OCI-LY1 (cell line): ENCODE measurements around the gene PRDX1.

Experiments used
- H2AFZ ChIP-seq: fragments of 200-600 bp; sonication (generic), shearing (Covaris generic); 2 replicates; pipeline ENCODE4 v1.6.0; 2014; ENCODE audit warnings: antibody characterized with exemption, mild to moderate bottlenecking, low read length
- H3F3A ChIP-seq: fragments of 200-600 bp; sonication (generic), shearing (Covaris generic); 2 replicates; pipeline ENCODE4 v1.6.0; 2014; ENCODE audit warnings: mild to moderate bottlenecking, antibody characterized with exemption, low read length, moderate library complexity; ENCODE audit not compliant: insufficient read depth
- H3K27ac ChIP-seq: fragments of 200-600 bp; sonication (generic); 2 replicates; pipeline ENCODE4 v1.5.1; 2014; ENCODE audit warnings: low read length, mixed run types, mild to moderate bottlenecking, low read depth; ENCODE audit not compliant: poor library complexity, severe bottlenecking
- H3K27me3 ChIP-seq: fragments of 200-600 bp; sonication (generic); 2 replicates; pipeline ENCODE4 v1.6.0; 2014; ENCODE audit warnings: antibody characterized with exemption, mild to moderate bottlenecking, low read length, moderate library complexity; ENCODE audit not compliant: insufficient read depth
- H3K36me3 ChIP-seq: fragments of 200-600 bp; sonication (generic); 2 replicates; pipeline ENCODE4 v1.6.1; 2014; ENCODE audit warnings: mild to moderate bottlenecking, antibody characterized with exemption, low read length, moderate library complexity, mixed read lengths; ENCODE audit not compliant: insufficient read depth
- H3K4me1 ChIP-seq: fragments of 200-600 bp; sonication (generic); 2 replicates; pipeline ENCODE4 v1.5.1; 2014; ENCODE audit warnings: mild to moderate bottlenecking, low read length, moderate library complexity; ENCODE audit not compliant: insufficient read depth, severe bottlenecking
- H3K4me2 ChIP-seq: fragments of 200-600 bp; sonication (generic), shearing (Covaris generic); 2 replicates; pipeline ENCODE4 v1.6.1; 2014; ENCODE audit warnings: low read length
- H3K4me3 ChIP-seq: fragments of 200-600 bp; sonication (generic); 2 replicates; pipeline ENCODE4 v1.5.1; 2014; ENCODE audit warnings: low read length, low read depth, mild to moderate bottlenecking, mixed read lengths; ENCODE audit not compliant: poor library complexity, severe bottlenecking
- H3K79me2 ChIP-seq: fragments of 200-600 bp; shearing (Covaris generic); 2 replicates; pipeline ENCODE4 v1.6.1; 2016; ENCODE audit warnings: mixed run types, low read length, mixed read lengths; ENCODE audit not compliant: insufficient read depth
- H3K9ac ChIP-seq: fragments of 200-600 bp; sonication (generic), shearing (Covaris generic); 2 replicates; pipeline ENCODE4 v1.6.1; 2014; ENCODE audit warnings: mild to moderate bottlenecking, low read length, mixed read lengths
- H3K9me2 ChIP-seq: fragments of 200-600 bp; sonication (generic), shearing (Covaris generic); 2 replicates; pipeline ENCODE4 v1.6.1; 2014; ENCODE audit warnings: low read depth, mild to moderate bottlenecking, low read length, mixed read lengths
- H3K9me3 ChIP-seq: fragments of 200-600 bp; shearing (Covaris generic); 2 replicates; pipeline ENCODE4 v1.6.1; 2014; ENCODE audit warnings: low read length, mixed read lengths
- H4K20me1 ChIP-seq: fragments of 200-600 bp; sonication (generic), shearing (Covaris generic); 2 replicates; pipeline ENCODE4 v1.6.0; 2016; ENCODE audit warnings: mild to moderate bottlenecking, low read length; ENCODE audit not compliant: insufficient read depth
- CTCF ChIP-seq: fragments of 200-600 bp; sonication (generic), shearing (Covaris generic); IDR thresholded peaks from 2 replicates; pipeline ENCODE4 v1.5.1; 2017; ENCODE audit warnings: mild to moderate bottlenecking, antibody characterized with exemption, low read length, moderate library complexity, mixed read lengths
- EZH2 ChIP-seq: fragments of 200-600 bp; sonication (generic), shearing (Covaris generic); IDR thresholded peaks from 2 replicates; pipeline ENCODE4 v1.8.0; 2017; ENCODE audit warnings: borderline replicate concordance, mixed run types, mild to moderate bottlenecking, antibody characterized with exemption, low read length, moderate library complexity, mixed read lengths

Gene PRDX1

GRCh38 chr1:45521413-45522323 lies at the start of gene PRDX1:
Gene PRDX1, minus strand, starts transcription at chr1:45521884. Its CDS starts 2,841 bp downstream, at chr1:45519043.
- peaks cover 36% of the 10 kb centered on the region for H3K79me2 ChIP-seq

GRCh38 chr1:45570631-45571030 lies 48.9 kb upstream of the PRDX1 start:
- Histone ChIP-seq H3K27ac (no peak overlapping the region), H4K20me1 (no peaks in the 10 kb centered on the region), H3F3A (no peaks in the 10 kb centered on the region), H3K4me3 (no peak overlapping the region), H2AFZ (no peak overlapping the region), H3K4me2 (no peak overlapping the region), H3K4me1 (no peaks in the 10 kb centered on the region), H3K27me3 (no peaks in the 10 kb centered on the region), H3K36me3 (peaks cover 60% of the 10 kb centered on the region), H3K79me2 (no peaks in the 10 kb centered on the region), H3K9ac (no peak overlapping the region), H3K9me3 (no peaks in the 10 kb centered on the region), H3K9me2 (no peaks in the 10 kb centered on the region)
- TF ChIP-seq CTCF, result no peak
- no peak for TF ChIP-seq EZH2

More at GRCh38 chr1:45521413-45522323, at the start of gene PRDX1:
- Histone ChIP-seq H2AFZ (no peak within 1 kb of the TSS; the same call in 1 of the 2 replicates), H3K27me3 (no peaks in the 10 kb centered on the region), H3K36me3 (peaks cover 34% of the 10 kb centered on the region), H3F3A (no peaks in the 10 kb centered on the region), H3K9me3 (no peaks in the 10 kb centered on the region), H3K4me2 (peak within 1 kb of the TSS; percentile 80), H3K9ac (peak within 1 kb of the TSS; percentile 99), H4K20me1 (no peaks in the 10 kb centered on the region), H3K27ac (peak within 1 kb of the TSS; percentile 75), H3K4me1 (peaks cover 41% of the 10 kb centered on the region), H3K9me2 (no peaks in the 10 kb centered on the region), H3K4me3 (peak within 1 kb of the TSS; percentile 99)
- TF ChIP-seq CTCF (no peak), EZH2 (no peak)

GRCh38 chr1:45569962-45570581 lies 48.4 kb upstream of the PRDX1 start:
- no peaks in the 10 kb centered on the region for H3K79me2 ChIP-seq
- no peaks in the 10 kb centered on the region for H3K9me3 ChIP-seq
- H3F3A ChIP-seq, result no peaks in the 10 kb centered on the region
- no peak overlapping the region for H3K4me2 ChIP-seq
- H2AFZ ChIP-seq, result no peak overlapping the region
- H3K36me3 ChIP-seq, result peaks cover 62% of the 10 kb centered on the region
- H3K9me2 ChIP-seq, result no peaks in the 10 kb centered on the region
- H4K20me1 ChIP-seq, result no peaks in the 10 kb centered on the region
- H3K4me3 ChIP-seq, result no peak overlapping the region
- no peak for TF ChIP-seq EZH2
- peak; percentile 94 for TF ChIP-seq CTCF
- H3K9ac ChIP-seq, result no peak overlapping the region
- H3K4me1 ChIP-seq, result no peaks in the 10 kb centered on the region
- no peak overlapping the region for H3K27ac ChIP-seq
- no peaks in the 10 kb centered on the region for H3K27me3 ChIP-seq
